Activated T-cell treated with anti-CD3 and anti-CD28 coated beads, Interleukin-2, amount 50 U/mL, for 24 hours (primary cell): Measurements from ENCODE around the gene FASN.
"Not testable (repeated sequence)": the region's sequence is repeated elsewhere in the genome, so short reads cannot be mapped to it uniquely, and the experiment has no call there.

ENCODE experiments used
- DNase-seq: peaks from one replicate; pipeline ENCODE4 v3.0.0-alpha.2; 2020
- H3K27ac Mint-ChIP-seq: 2 replicates; pipeline ENCODE4 v1.8.0; 2020; ENCODE audit warnings: mild to moderate bottlenecking, mixed read lengths
- H3K27me3 Mint-ChIP-seq: 2 replicates; pipeline ENCODE4 v1.8.0; 2020; ENCODE audit warnings: mixed read lengths
- H3K36me3 Mint-ChIP-seq: 2 replicates; pipeline ENCODE4 v1.8.0; 2020; ENCODE audit warnings: low read depth, mixed read lengths
- H3K4me1 Mint-ChIP-seq: 2 replicates; pipeline ENCODE4 v1.8.0; 2020; ENCODE audit warnings: low read depth, mixed read lengths
- H3K4me3 Mint-ChIP-seq: 2 replicates; pipeline ENCODE4 v1.8.0; 2020; ENCODE audit warnings: mild to moderate bottlenecking, moderate library complexity, mixed read lengths
- H3K9me3 Mint-ChIP-seq: 2 replicates; pipeline ENCODE4 v1.8.0; 2020; ENCODE audit warnings: mixed read lengths

Gene FASN

DNA sequence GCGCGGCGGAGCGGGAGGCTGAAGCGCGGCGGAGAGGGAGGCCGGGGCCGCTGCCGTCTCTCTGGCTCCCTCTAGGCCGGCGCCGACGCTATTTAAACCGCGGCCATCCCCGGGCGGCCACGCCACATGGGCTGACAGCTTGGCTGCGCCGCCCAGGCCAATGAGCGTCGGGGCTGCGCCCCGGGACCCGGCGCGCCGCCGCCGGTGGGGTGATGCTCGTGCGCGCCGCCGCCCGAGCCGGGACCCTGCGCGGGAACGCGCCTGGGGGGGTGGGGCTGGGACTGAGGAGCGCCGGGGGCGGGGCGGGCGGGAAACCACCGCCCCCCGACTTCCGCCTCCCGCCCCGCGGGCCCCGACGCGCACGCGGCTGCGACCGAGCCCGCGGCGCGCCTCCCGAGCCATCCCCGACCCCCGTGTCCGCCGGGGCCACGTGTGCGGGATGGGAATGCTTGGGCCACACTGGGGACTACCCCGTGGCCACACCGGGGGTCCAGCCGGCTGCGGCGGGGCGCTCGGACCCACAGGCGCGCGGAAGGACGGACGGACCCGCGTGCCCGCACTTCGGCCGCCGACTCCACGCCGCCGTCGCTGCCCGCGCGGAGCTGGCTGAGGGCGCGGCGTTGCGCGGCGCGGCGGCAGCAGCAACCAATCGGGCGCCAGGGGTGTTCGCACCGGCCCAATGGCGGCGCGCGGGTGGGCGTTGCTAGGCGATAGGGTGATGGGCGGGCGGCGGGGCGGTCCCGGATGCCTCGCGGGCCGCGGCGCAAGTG is at the start of gene FASN:
Gene FASN, minus strand, starts transcription at position 68 of the 770 bp plus-strand sequence. CDS start 1,791 bp downstream, outside the sequence.
- no peaks in the 10 kb centered on the region for H3K27me3 Mint-ChIP-seq
- peak within 1 kb of the TSS; percentile 83 for H3K27ac Mint-ChIP-seq

GRCh38 chr17:82146663-82147654 is 48.9 kb upstream of the FASN start:
- Mint-ChIP-seq H3K9me3 (no peaks in the 10 kb centered on the region), H3K27ac (no peak overlapping the region), H3K27me3 (no peaks in the 10 kb centered on the region), H3K4me1 (no peaks in the 10 kb centered on the region), H3K36me3 (peaks cover 3% of the 10 kb centered on the region), H3K4me3 (no peak overlapping the region)
- DNase-seq = no peak

More for the DNA sequence above, at the start of gene FASN:
- Mint-ChIP-seq H3K4me3 (peak within 1 kb of the TSS; percentile 83), H3K4me1 (peaks cover 28% of the 10 kb centered on the region), H3K36me3 (peaks cover 54% of the 10 kb centered on the region), H3K9me3 (no peaks in the 10 kb centered on the region)
- DNase-seq = peak; percentile 97

- Mint-ChIP-seq H3K4me3 (no peak overlapping the region), H3K4me1 (no peaks in the 10 kb centered on the region), H3K27ac (no peak overlapping the region), H3K27me3 (no peaks in the 10 kb centered on the region), H3K9me3 (no peaks in the 10 kb centered on the region), H3K36me3 (peaks cover 3% of the 10 kb centered on the region)
- DNase-seq = no peak
Measured at GRCh38 chr17:82145550-82146155, 47.6 kb upstream of the FASN start.

DNA sequence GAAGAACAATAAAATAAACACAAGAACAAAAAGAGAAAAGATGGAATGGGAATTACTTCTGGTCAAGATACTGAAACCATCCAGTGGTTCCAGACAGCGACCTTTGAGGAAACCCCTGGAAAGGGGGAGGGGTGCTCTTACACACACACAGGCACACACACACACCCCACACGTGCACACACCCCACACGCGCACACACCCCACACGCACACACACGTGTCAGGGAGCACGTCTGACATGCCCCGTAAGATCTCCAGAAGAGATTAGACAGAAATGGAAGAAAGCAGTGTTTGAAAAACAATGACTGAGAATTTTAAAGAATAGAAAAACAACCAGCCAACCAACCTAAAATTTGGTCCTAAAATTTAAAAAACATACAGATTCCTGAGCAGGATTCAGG is 45.3 kb upstream of the FASN start:
- no peaks in the 10 kb centered on the region for H3K4me1 Mint-ChIP-seq

DNA sequence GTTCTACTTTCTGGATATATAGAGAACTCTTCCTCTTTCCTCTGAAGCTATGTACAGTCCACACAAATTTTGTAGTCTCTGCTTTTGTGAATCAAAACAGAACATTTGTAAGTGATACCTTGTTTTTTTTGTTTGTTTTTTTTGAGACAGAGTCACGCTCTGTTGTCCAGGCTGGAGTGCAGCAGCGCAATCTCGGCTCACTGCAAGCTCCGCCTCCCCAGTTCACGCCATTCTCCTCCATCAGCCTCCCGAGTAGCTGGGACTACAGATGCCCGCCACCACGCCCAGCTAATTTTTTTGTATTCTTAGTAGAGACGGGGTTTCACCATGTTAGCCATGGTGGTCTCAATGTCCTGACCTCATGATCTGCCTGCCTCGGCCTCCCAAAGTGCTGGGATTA is 41.9 kb upstream of the FASN start:
- not testable (repeated sequence) for H3K4me1 Mint-ChIP-seq, H3K27me3 Mint-ChIP-seq, H3K9me3 Mint-ChIP-seq, H3K36me3 Mint-ChIP-seq, DNase-seq, H3K27ac Mint-ChIP-seq, H3K4me3 Mint-ChIP-seq

More for the DNA sequence above, 45.3 kb upstream of the FASN start:
- DNase-seq = no peak
- peaks cover 6% of the 10 kb centered on the region for H3K36me3 Mint-ChIP-seq
- no peaks in the 10 kb centered on the region for H3K9me3 Mint-ChIP-seq
- no peak overlapping the region for H3K27ac Mint-ChIP-seq
- no peaks in the 10 kb centered on the region for H3K27me3 Mint-ChIP-seq
- no peak overlapping the region for H3K4me3 Mint-ChIP-seq

- Mint-ChIP-seq H3K9me3 (no peaks in the 10 kb centered on the region), H3K27ac (no peak overlapping the region), H3K4me1 (no peaks in the 10 kb centered on the region), H3K27me3 (no peaks in the 10 kb centered on the region), H3K4me3 (no peak overlapping the region), H3K36me3 (peaks cover 8% of the 10 kb centered on the region)
- DNase-seq = no peak
Measured at GRCh38 chr17:82138511-82138992, 40.5 kb upstream of the FASN start.

- Mint-ChIP-seq H3K27ac (no peak overlapping the region), H3K9me3 (no peaks in the 10 kb centered on the region), H3K4me3 (no peak overlapping the region), H3K27me3 (no peaks in the 10 kb centered on the region), H3K36me3 (peaks cover 7% of the 10 kb centered on the region), H3K4me1 (peaks cover 3% of the 10 kb centered on the region)
- no peak for DNase-seq
Measured at GRCh38 chr17:82134101-82134500, 36.1 kb upstream of the FASN start.

- H3K4me1 Mint-ChIP-seq, H3K27me3 Mint-ChIP-seq: not testable (repeated sequence)
Measured at GRCh38 chr17:82133166-82133953, 35.3 kb upstream of the FASN start.

GRCh38 chr17:82129095-82129494 is 31.1 kb upstream of the FASN start:
- no peak for DNase-seq
- peaks cover 43% of the 10 kb centered on the region for H3K4me1 Mint-ChIP-seq
- H3K9me3 Mint-ChIP-seq = no peaks in the 10 kb centered on the region
- H3K36me3 Mint-ChIP-seq = peaks cover 11% of the 10 kb centered on the region
- no peak overlapping the region for H3K4me3 Mint-ChIP-seq
- no peak overlapping the region for H3K27ac Mint-ChIP-seq
- H3K27me3 Mint-ChIP-seq = no peaks in the 10 kb centered on the region

More at GRCh38 chr17:82133166-82133953, 35.3 kb upstream of the FASN start:
- H3K36me3 Mint-ChIP-seq, H3K27ac Mint-ChIP-seq, H3K4me3 Mint-ChIP-seq, H3K9me3 Mint-ChIP-seq, DNase-seq: not testable (repeated sequence)

DNA sequence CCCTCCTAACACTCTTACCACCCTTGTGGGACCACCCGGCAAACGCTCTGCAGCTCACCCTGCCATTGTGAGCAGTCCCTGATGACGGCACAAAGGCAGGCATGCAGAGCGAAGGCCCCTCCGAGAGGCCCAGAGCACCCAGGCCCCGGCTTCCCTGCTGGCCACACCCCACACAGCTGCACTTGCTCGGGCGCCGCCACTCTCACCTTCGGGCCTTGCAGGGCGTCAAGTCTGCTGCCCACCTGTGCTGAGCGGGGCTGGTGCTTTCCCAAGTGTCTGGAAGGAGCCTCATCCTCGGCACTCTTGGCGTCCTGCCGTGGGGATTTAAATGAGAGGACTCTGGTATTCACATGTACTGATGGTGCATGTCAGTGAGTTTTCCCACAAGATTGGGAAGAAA is 30.3 kb upstream of the FASN start:
- Mint-ChIP-seq H3K9me3 (no peaks in the 10 kb centered on the region), H3K27ac (no peak overlapping the region), H3K4me1 (peaks cover 49% of the 10 kb centered on the region), H3K36me3 (peaks cover 12% of the 10 kb centered on the region), H3K4me3 (no peak overlapping the region), H3K27me3 (no peaks in the 10 kb centered on the region)
- DNase-seq = no peak

DNA sequence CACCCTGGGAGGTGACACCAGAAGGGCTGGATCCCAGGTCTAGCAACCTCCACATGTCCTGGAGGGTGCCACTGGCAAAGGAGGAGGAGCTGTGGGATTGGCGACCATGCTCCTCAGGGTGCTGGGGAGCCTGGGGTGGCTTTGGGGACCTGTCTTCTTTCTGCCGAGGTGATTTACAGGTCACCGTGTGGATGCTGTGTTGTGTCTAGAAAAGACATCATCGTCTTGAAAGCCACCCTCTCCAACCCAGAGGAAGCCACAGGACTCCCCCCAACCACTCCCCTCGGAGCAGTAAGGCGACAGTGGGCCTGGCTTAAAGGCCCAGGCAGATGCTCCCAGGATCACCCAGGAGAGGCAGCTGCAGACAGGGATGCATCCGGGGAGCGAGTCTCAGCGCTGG is 29.7 kb upstream of the FASN start:
- H3K9me3 Mint-ChIP-seq = no peaks in the 10 kb centered on the region
- peaks cover 52% of the 10 kb centered on the region for H3K4me1 Mint-ChIP-seq
- peak; percentile 38 for DNase-seq
- H3K4me3 Mint-ChIP-seq = no peak overlapping the region
- H3K27me3 Mint-ChIP-seq = no peaks in the 10 kb centered on the region
- H3K27ac Mint-ChIP-seq = no peak overlapping the region
- peaks cover 13% of the 10 kb centered on the region for H3K36me3 Mint-ChIP-seq

DNA sequence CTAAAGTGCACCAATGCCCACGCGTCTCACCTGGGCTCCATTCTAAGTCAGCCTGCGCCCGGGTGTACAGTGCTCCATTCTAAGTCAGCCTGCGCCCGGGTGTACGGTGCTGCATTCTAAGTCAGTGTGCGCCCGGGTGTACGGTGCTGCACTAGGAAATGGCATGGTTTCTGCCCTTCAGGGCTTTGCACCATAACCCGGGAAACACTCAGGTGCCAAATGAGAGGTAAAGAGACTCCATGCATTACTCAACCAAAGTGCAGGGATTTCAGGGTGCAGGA is 29.2 kb upstream of the FASN start:
- Mint-ChIP-seq H3K36me3 (peaks cover 16% of the 10 kb centered on the region), H3K4me3 (peak overlapping the region; percentile 53), H3K27ac (peak overlapping the region; percentile 91), H3K4me1 (peaks cover 54% of the 10 kb centered on the region), H3K9me3 (no peaks in the 10 kb centered on the region), H3K27me3 (no peaks in the 10 kb centered on the region)
- no peak for DNase-seq

DNA sequence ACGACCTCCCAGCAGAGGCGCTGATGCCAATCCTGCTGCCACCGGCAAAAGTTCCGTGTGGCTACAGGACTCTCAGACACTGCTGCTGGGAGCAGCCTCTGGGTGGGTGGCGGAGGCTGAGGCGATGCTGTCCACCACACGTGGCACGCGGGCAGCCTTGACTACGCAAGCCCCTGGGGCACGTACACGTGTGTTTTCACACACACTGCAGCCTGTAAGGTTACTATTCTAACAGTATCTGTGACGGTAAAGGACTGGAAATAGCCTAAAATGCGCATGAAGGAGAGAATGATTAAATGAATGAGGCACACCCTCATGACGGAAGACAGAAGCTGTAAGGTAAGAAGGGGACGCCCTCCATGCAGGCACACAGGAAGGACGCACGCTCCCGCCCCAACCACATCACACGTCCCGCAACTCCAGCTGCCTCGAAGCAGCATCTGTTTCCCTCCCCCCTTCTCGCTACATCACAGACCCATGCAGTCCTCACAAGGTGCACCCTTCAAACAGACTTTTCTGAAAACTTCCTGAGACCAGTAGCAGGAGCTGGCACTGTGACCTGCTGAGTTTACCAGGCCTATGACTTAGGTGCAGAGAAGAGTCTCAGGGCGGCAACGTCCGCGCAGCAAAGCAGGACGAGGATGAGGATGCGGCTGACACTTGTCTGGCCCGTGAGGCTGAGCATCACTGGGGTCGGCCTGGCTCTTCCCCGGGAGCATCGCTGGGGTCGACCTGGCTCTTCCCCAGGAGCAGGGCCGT is 28.7 kb upstream of the FASN start:
- H3K9me3 Mint-ChIP-seq = no peaks in the 10 kb centered on the region
- H3K4me1 Mint-ChIP-seq = peaks cover 59% of the 10 kb centered on the region
- H3K27ac Mint-ChIP-seq = peak overlapping the region; percentile 91
- peak; percentile 75 for DNase-seq
- no peaks in the 10 kb centered on the region for H3K27me3 Mint-ChIP-seq
- H3K4me3 Mint-ChIP-seq = peak overlapping the region; percentile 53
- peaks cover 21% of the 10 kb centered on the region for H3K36me3 Mint-ChIP-seq
